ENCODE measurements around the gene NEFH. TPM values are rescaled to one million over a fixed set of nuclear protein-coding genes. Genes with fewer than 3 reads are reported as not detected.

NEFH gene
- total RNA-seq, 1 experiment from 2014 or later: not detected

DNA sequence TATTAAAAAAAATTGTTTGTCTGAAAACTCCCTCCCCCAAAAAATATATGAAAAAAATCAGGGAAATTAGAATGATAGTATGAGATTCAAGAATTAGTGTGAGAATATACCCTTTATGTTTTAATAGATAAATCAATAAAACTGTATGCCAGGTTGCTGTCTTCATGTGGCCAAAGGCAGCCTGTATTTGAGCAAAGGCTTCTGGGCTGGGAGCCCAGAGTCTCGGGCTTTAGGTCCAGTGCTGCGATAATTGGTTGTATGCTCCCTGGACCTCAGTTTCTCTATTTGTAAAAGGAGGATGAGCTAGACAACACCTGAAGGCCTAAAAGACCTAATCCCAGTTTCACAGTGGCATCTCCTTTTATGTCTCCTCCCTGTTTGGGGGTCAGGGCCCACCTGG, 43.7 kb downstream of the NEFH start:
- Histone ChIP-seq H3K4me3 (replicated peaks in 1 of 2; ENCODE audit: low read depth in 1 of 2, low read length in 2 of 2) (no peak overlapping the region), H3K4me2 (ENCODE audit: low read length) (no peak overlapping the region), H3K4me1 (ENCODE audit: control insufficient read depth in 1 of 2, insufficient read depth in 2 of 2, low read length in 2 of 2) (no peaks in the 10 kb centered on the region), H3K79me2 (ENCODE audit: insufficient read depth, low read length) (no peaks in the 10 kb centered on the region), H3K9me2 (ENCODE audit: insufficient read depth) (no peaks in the 10 kb centered on the region), H3K9me3 (ENCODE audit: control insufficient read depth in 1 of 2, insufficient read depth in 1 of 2, low read depth in 1 of 2, low read length in 2 of 2) (no peaks in the 10 kb centered on the region), H2AFZ (ENCODE audit: low read depth, low read length, poor library complexity, severe bottlenecking) (no peak overlapping the region), H4K20me1 (ENCODE audit: insufficient read depth) (no peaks in the 10 kb centered on the region), H3K27me3 (ENCODE audit: insufficient read depth, low read length) (no peaks in the 10 kb centered on the region), H3K36me3 (ENCODE audit: control insufficient read depth in 1 of 2, insufficient read depth in 2 of 2, low read length in 2 of 2) (peaks cover 54 to 67% of the 10 kb centered on the region in 2 experiments), H3K9ac (ENCODE audit: low read length) (no peak overlapping the region), H3K27ac (ENCODE audit: low read depth, low read length) (no peak overlapping the region)
- intact Hi-C loops (cut with micrococcal nuclease): loop anchor here (1.0 kb wide), 1 partner anchor 128 kb away; no protein-coding TSS in a partner anchor
- no peak for TF ChIP-seq EZH2 (IDR thresholded peaks at IDR 0.05)
- TF ChIP-seq, protein P1, sequence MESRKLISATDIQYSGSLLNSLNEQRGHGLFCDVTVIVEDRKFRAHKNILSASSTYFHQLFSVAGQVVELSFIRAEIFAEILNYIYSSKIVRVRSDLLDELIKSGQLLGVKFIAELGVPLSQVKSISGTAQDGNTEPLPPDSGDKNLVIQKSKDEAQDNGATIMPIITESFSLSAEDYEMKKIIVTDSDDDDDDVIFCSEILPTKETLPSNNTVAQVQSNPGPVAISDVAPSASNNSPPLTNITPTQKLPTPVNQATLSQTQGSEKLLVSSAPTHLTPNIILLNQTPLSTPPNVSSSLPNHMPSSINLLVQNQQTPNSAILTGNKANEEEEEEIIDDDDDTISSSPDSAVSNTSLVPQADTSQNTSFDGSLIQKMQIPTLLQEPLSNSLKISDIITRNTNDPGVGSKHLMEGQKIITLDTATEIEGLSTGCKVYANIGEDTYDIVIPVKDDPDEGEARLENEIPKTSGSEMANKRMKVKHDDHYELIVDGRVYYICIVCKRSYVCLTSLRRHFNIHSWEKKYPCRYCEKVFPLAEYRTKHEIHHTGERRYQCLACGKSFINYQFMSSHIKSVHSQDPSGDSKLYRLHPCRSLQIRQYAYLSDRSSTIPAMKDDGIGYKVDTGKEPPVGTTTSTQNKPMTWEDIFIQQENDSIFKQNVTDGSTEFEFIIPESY (IDR thresholded peaks at IDR 0.05; ENCODE audit: extremely low read depth, insufficient replicate concordance, low read length): no peak
- TF ChIP-seq JUND (IDR thresholded peaks at IDR 0.05): no peak
- TF ChIP-seq FOSL1 (IDR thresholded peaks at IDR 0.05; ENCODE audit: low read depth): no peak
- TF ChIP-seq EGR1 (IDR thresholded peaks at IDR 0.05; ENCODE audit: low read depth): no peak
- TF ChIP-seq SP1 (IDR thresholded peaks at IDR 0.05; ENCODE audit: low read depth): no peak
- no peak for TF ChIP-seq SRF (IDR thresholded peaks at IDR 0.05; ENCODE audit: low read depth)
- no peak for TF ChIP-seq POLR2AphosphoS5 (IDR thresholded peaks at IDR 0.05; ENCODE audit: low read depth, low read length)
- no peak for TF ChIP-seq SIN3A (IDR thresholded peaks at IDR 0.05; ENCODE audit: low read depth)
- no peak for TF ChIP-seq ZNF274 (IDR thresholded peaks at IDR 0.05; ENCODE audit: low read depth, low read length)
- TF ChIP-seq TCF7L2 (IDR thresholded peaks at IDR 0.05; ENCODE audit: borderline replicate concordance, extremely low read depth, insufficient read depth, insufficient read length): no peak
- no peak for TF ChIP-seq ZFX (IDR thresholded peaks at IDR 0.05)
- TF ChIP-seq YY1 (IDR thresholded peaks at IDR 0.05; ENCODE audit: extremely low read depth, insufficient replicate concordance, low read depth, low read length): no peak
- no peak for TF ChIP-seq CEBPB (IDR thresholded peaks at IDR 0.05; ENCODE audit: low read depth)
- TF ChIP-seq CBX3 (IDR thresholded peaks at IDR 0.05; ENCODE audit: low read depth): no peak
- no peak for TF ChIP-seq RAD21 (IDR thresholded peaks at IDR 0.05; ENCODE audit: low read depth)
- TF ChIP-seq, protein P2, sequence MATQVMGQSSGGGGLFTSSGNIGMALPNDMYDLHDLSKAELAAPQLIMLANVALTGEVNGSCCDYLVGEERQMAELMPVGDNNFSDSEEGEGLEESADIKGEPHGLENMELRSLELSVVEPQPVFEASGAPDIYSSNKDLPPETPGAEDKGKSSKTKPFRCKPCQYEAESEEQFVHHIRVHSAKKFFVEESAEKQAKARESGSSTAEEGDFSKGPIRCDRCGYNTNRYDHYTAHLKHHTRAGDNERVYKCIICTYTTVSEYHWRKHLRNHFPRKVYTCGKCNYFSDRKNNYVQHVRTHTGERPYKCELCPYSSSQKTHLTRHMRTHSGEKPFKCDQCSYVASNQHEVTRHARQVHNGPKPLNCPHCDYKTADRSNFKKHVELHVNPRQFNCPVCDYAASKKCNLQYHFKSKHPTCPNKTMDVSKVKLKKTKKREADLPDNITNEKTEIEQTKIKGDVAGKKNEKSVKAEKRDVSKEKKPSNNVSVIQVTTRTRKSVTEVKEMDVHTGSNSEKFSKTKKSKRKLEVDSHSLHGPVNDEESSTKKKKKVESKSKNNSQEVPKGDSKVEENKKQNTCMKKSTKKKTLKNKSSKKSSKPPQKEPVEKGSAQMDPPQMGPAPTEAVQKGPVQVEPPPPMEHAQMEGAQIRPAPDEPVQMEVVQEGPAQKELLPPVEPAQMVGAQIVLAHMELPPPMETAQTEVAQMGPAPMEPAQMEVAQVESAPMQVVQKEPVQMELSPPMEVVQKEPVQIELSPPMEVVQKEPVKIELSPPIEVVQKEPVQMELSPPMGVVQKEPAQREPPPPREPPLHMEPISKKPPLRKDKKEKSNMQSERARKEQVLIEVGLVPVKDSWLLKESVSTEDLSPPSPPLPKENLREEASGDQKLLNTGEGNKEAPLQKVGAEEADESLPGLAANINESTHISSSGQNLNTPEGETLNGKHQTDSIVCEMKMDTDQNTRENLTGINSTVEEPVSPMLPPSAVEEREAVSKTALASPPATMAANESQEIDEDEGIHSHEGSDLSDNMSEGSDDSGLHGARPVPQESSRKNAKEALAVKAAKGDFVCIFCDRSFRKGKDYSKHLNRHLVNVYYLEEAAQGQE (IDR thresholded peaks at IDR 0.05; ENCODE audit: low read depth): no peak
- TF ChIP-seq, protein P3, sequence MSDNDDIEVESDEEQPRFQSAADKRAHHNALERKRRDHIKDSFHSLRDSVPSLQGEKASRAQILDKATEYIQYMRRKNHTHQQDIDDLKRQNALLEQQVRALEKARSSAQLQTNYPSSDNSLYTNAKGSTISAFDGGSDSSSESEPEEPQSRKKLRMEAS (IDR thresholded peaks at IDR 0.05): no peak
- TF ChIP-seq, protein P4, sequence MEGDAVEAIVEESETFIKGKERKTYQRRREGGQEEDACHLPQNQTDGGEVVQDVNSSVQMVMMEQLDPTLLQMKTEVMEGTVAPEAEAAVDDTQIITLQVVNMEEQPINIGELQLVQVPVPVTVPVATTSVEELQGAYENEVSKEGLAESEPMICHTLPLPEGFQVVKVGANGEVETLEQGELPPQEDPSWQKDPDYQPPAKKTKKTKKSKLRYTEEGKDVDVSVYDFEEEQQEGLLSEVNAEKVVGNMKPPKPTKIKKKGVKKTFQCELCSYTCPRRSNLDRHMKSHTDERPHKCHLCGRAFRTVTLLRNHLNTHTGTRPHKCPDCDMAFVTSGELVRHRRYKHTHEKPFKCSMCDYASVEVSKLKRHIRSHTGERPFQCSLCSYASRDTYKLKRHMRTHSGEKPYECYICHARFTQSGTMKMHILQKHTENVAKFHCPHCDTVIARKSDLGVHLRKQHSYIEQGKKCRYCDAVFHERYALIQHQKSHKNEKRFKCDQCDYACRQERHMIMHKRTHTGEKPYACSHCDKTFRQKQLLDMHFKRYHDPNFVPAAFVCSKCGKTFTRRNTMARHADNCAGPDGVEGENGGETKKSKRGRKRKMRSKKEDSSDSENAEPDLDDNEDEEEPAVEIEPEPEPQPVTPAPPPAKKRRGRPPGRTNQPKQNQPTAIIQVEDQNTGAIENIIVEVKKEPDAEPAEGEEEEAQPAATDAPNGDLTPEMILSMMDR (IDR thresholded peaks at IDR 0.05 in 2 of 3, conservative IDR thresholded peaks at IDR 0.05 in 1 of 3; ENCODE audit: borderline replicate concordance in 1 of 3, insufficient read depth in 1 of 3, low read depth in 2 of 3, low read length in 2 of 3): no peak
- no peak for TF ChIP-seq ELF1 (IDR thresholded peaks at IDR 0.05; ENCODE audit: borderline replicate concordance, low read depth)
- RAD21 ChIA-PET (ENCODE audit: low non-redundant PET in 1 of 2, low total read pairs in 2 of 2, uncharacterized antibody in 2 of 2, unreplicated experiment in 2 of 2): interaction anchor here in 1 of 2 experiments (0.8 kb wide), 1 partner anchor 128 kb away, joined by 3 read pairs; no protein-coding TSS in a partner anchor
- BruUV-seq (replicated peaks): no TSS peak
- POLR2A ChIA-PET: no interaction called here
- CTCF ChIA-PET: interaction anchor here (1.5 kb wide), 1 partner anchor 128 kb away, joined by 10 read pairs; no protein-coding TSS in a partner anchor
- no peak for DNase-seq (ENCODE audit: low read depth, low spot score)
- ATAC-seq: no peak
